ENCODE results near the gene HLCS.

HLCS gene

GRCh38 chr21:36877741-36878140 lies 88.7 kb downstream of the HLCS start:
- DNase-seq = no peak

- no peak for DNase-seq
Measured at GRCh38 chr21:36874665-36875064, 91.8 kb downstream of the HLCS start.

- DNase-seq = no peak
Measured at GRCh38 chr21:36873513-36873912, 93.0 kb downstream of the HLCS start.

- DNase-seq = no peak
Measured at GRCh38 chr21:36867291-36867905, 99.1 kb downstream of the HLCS start.

GRCh38 chr21:36866419-36866818 lies 100.0 kb downstream of the HLCS start:
- no peak for DNase-seq

- no peak for DNase-seq
Measured at GRCh38 chr21:36864974-36865373, 101.5 kb downstream of the HLCS start.

GRCh38 chr21:36863260-36863659 lies 103.2 kb downstream of the HLCS start:
- DNase-seq = no peak

- DNase-seq = no peak
Measured at GRCh38 chr21:36861595-36862323, 104.7 kb downstream of the HLCS start.

DNA sequence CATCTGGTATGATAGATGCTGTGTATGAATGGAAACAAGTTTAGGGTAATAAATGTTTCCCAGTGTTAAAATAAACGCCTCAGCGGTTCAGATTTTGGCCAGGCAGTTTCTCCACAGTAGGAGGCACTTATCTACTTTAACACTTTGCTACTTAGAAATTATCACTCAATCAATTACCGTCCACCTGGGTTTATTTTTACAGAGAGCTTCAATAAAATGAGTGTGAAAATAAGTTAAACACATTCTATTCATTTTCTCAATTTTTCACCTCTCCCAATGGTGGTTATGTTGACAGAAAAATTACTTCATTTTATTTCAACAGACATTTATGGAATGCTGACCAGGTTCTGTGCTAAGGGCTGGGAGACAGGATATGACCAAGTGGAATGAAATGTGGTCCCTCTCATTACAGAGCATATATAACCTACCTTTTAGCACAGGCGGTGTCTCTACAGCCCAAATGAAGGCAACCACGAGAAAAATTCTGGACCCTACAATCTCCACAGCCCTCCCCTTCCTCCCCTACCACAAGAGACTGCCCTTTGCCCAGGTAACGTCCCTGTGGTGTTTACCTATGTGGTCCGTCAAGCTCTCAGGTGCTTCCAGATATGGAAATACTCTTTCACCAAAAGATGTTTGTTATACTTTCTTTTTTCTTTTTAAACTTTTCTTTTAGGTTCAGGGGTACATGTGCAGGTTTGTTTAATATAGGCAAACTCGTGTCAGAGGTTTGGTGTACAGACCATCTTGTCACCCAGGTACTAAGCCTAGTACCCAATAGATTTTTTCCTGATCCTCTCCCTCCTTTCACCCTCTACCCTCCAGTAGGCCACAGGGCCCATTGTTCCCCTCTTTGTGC lies 105.5 kb downstream of the HLCS start:
- no peak for DNase-seq

- no peak for DNase-seq
Measured at GRCh38 chr21:36859744-36860501, 106.5 kb downstream of the HLCS start.

DNA sequence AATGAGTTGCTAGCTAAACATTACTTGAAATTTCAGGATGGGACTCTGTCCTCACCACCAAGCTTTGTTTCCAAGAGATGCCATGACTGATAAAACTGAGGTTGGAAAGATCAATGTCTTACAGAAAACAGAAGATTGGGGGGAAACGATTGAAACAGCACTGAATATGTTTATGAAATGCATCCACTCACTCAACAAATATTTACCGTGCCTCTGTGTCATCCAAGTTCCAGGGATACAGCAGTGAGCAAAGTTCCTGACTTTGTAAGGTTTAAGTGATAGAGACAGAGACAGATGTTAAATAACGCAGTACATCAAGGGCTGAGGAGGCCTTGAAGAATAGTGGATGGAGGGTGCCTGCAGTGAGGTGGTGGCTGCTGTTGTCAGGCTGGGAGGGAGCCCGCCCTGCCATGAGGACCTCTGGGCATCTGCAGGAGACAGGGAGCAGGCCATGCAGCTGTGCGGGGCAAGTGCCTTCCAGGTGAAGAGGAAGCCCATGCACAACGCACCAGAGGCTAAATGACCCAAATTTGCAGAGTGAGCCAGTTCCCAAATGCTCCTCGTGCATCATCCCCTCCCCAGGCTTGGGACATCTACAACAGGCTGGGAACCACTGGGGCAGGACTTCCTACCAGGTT lies 108.0 kb downstream of the HLCS start:
- DNase-seq = no peak

DNA sequence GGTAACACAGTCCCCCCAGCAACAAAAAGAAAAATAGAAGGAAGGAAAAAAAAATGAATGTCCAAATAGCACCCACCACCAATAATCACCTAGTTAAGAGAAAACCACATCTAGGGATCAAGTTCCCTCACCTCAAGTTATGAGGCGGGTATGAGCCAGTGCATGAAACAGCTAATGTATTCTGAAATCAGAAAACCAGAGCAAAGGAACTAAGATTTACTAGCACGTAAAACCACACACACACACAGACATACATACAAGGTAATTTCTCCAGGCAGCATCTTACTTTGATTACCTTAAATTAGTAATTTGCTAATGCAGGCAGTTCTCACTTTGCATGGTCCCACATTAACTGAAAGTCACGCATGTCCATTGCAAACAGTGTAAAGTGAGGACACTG lies 109.8 kb downstream of the HLCS start:
- DNase-seq = no peak

GRCh38 chr21:36854391-36854790 lies 112.1 kb downstream of the HLCS start:
- no peak for DNase-seq

- no peak for DNase-seq
Measured at GRCh38 chr21:36852864-36853263, 113.6 kb downstream of the HLCS start.

DNA sequence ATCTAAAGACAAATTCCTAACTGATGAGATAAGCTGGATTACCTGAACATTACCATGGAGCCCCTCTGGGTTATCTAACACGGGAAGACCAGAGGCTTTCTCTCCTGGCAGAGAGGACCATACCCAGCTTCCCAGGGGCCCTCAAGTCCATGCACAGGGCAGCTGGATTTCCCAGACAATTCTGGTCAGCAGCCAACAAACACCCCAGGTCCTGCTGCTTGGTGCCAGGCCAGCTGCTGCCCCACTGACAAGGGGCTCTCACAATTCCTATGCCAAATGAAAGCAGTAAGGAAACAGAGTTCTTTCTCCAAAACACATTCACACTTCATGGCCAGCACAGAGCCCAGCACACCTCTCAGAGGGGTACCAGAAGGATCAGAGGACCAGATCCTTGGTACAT lies 114.2 kb downstream of the HLCS start:
- no peak for DNase-seq

- no peak for DNase-seq
Measured at GRCh38 chr21:36851121-36851520, 115.3 kb downstream of the HLCS start.

DNA sequence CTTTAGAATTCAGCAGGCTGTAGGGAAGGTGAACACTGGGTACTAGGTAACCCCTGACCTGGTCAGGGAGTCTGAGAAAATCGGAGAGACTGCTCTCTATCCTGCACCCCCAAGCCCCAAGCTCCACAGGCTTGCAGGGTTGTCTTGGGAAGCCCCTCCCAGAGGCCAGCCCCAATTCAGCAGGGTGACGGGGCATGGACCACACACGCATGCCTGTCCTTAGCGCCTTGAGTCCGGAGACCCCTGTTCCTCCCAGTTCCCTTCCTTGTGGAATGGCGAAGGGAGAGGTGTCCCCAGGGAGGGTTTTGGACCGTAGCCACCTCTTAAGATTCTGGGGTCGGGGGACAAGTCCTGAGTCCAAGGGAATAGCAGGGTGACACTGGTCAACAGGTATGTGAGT lies 116.1 kb downstream of the HLCS start:
- DNase-seq = no peak

GRCh38 chr21:36849461-36850105 lies 116.9 kb downstream of the HLCS start:
- DNase-seq = no peak

GRCh38 chr21:36848730-36849274 lies 117.7 kb downstream of the HLCS start:
- DNase-seq = no peak

- no peak for DNase-seq
Measured at GRCh38 chr21:36847189-36847588, 119.3 kb downstream of the HLCS start.

- DNase-seq = no peak
Measured at GRCh38 chr21:36846631-36847030, 119.8 kb downstream of the HLCS start.

GRCh38 chr21:36845790-36846189 lies 120.7 kb downstream of the HLCS start:
- no peak for DNase-seq
